Middle frontal gyrus (tissue), 1 donor: ENCODE data around the gene PARD3.
"Not testable (repeated sequence)": the region's sequence is repeated elsewhere in the genome, so short reads cannot be mapped to it uniquely, and the experiment has no call there.

ENCODE experiments used
- DNase-seq: peaks from one replicate; pipeline ENCODE4 v3.0.0-alpha.2; 2015; ENCODE audit warnings: low spot score; ENCODE audit errors: extremely low spot score

The PARD3 gene

GRCh38 chr10:34089253-34089652, 725.8 kb downstream of the PARD3 start:
- DNase-seq = no peak

- no peak for DNase-seq
Measured at GRCh38 chr10:34088208-34088794, 726.8 kb downstream of the PARD3 start.

DNA sequence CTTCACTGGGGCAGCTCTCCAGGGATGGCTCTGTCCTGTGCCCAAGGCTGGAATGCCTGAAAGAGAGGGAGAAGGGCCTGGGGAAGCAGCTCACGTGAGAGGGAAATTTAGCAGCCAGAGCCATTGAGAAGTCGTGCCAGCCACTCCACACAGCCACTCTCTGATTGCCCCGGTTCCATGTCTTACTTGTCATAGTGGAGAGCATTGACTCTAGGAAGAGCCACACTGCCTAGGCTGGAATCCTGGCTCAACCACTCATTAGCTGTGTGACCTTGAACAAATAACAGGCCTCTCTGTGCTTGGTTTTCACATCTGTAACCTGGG, 728.0 kb downstream of the PARD3 start:
- DNase-seq = no peak

- DNase-seq = no peak
Measured at GRCh38 chr10:34083567-34083966, 731.5 kb downstream of the PARD3 start.

- DNase-seq = no peak
Measured at GRCh38 chr10:34081948-34082347, 733.1 kb downstream of the PARD3 start.

DNA sequence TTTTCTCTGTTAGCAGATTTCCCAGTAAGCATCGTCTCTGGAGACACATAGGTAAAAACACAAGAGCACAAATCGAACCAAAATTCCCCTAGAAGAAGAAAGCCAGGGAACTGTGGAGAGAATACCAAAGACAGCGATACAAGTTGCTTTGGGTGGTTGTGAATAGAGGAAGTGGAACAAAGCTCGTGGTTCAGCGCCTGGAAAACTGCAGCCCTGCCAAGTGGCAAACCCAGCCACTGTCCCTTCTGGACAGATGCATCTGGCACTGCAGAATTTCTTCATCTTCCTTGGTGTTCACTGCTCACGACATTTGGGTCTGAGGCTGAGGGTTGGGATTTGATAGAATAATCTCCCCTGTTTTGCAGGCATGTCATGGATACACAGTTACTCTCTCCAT, 733.8 kb downstream of the PARD3 start:
- no peak for DNase-seq

- no peak for DNase-seq
Measured at GRCh38 chr10:34080485-34081346, 734.4 kb downstream of the PARD3 start.

- no peak for DNase-seq
Measured at GRCh38 chr10:34079702-34080484, 735.2 kb downstream of the PARD3 start.

DNA sequence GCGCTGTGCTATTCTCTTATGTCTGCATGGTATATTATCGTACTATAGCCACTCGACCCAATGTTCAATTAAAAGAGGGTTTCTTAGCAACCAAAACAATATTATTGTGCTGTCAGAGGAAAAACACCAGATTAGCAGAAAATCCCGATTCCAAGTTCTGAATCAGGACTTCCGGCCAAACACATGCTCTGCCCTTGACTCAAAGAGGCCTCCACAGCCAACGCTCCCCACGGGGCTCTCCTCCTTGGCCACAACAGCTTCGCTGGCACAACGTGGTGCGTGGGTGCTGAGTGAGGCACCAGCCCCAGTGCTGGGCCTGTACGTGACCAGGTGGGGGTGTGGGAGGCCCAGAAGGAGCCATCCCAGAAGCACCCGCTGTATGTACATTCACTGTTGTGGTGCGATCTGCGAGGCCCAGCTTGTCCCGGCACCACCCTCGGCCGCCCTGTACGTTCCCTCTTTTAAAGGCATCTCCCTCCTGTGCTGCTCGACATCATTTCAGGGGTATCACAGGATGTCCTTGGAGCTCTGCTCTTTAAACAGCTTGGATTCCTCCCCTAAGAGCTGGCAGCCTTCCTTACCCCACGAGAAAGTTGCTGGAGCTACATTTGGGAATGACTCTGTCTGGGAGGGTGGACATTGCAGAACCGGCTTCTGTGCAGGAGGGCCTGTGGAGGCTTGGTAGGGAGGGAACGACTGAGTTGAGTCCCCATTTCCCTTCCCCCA, 736.2 kb downstream of the PARD3 start:
- DNase-seq = no peak

DNA sequence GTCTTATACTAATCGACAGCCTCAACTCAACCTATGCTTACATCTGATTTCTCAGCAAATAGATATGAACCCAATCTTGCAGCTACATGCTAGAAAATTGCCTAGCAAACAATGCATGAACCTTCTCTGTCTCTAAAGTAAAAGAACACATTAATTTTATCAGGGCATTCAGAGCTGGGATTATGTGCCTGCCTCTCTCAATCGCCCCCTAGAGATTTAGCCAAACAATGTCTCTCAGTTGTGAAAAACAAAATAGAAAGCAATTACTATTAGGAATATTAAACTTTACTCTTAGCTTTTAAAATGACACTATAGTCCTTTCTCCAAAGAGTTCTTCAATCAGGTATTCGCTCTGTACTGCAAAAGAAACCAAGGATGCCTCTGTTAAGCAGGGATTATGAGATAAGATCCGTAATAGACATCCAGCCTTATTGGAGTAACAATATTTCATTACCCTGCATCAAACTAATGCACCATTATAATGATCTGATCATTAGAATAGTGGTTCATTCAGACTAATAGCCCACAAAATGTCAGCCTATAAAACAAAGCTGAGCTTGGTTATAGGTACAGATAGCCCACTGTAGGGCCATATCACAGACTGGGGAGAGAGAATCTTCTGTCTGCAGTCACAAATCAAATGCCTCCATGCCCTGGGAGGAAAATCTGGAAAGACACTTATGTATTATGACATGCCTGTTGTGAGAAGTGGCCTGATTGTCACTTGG, 736.9 kb downstream of the PARD3 start:
- DNase-seq = no peak

- DNase-seq = no peak
Measured at GRCh38 chr10:34076443-34076842, 738.7 kb downstream of the PARD3 start.

DNA sequence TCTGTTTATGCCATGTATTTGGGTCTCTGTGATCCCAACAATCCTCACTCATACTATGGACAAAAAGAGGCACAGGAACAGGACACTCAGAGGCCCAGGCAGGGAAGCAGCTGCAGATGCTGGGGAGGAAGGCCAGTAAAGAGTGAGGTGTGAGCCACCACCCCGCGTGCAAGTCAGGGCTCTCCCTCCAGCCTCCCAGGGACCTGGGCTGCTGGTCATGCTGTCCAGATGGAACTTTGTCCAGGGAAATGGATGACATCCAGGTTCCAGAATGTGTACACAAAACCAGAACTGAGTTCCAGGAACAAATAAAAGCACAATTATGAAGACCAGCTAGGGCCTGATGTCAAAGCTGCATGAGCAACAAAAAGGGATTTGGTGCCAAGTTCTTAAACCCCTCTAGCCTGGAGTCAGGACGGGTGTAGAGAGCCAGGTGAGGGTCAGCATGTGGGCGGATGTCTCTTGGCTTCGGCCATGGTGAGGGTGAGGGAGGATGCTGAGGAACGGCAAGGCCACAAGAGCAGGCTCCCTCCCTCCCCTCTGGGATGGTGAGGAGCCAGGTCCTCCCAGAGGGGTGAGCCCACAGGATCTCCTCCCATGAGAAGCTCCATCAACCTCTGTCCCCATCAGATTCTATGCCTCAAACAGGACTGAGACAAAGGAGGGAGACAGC, 739.7 kb downstream of the PARD3 start:
- DNase-seq = no peak

DNA sequence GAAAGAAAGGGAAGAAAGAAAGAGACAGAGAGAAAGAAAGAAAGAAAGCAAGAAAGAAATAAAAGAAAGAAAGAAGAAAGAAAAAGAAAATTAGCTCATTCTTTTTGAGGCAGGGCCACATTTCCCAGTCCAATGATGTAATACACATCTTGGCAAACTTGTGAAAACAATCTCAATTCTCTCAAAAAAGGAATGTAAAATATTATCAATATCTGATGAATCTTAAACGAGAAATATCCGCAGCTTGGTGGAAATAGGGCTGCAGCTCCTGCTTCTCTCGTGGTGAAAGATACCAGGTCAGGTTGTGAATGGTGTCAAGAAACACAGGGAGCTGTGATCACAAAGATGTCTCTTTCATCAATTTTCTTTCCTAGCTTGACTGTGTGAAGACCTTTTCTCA, 741.0 kb downstream of the PARD3 start:
- DNase-seq = no peak

DNA sequence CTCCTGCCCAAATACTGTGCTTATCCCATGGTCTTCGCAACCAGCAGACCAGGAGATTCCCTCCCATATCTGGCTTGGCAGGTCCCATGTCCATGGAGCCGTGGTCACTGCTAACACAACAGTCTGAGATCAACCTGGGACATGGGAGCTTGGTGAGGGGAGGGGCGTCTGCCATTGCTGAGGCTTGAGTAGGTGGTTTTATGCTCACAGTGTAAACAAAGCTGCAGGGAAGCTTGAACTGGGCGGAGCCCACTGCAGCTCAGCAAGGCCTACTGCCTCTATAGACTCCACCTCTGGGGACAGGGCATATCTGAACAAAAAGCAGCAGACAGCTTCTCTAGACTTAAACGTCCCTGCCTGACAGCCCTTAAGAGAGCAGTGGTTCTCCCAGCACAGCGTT, 747.4 kb downstream of the PARD3 start:
- not testable (repeated sequence) for DNase-seq

GRCh38 chr10:34063592-34063991, 751.5 kb downstream of the PARD3 start:
- no peak for DNase-seq

- DNase-seq = no peak
Measured at GRCh38 chr10:34061841-34062240, 753.3 kb downstream of the PARD3 start.
